ENCODE data around the gene ATP8B2. TPM values are rescaled to one million over a fixed set of nuclear protein-coding genes. Genes with fewer than 3 reads are reported as not detected.

Gene ATP8B2
- total and polyA plus RNA-seq, 7 donors, result 1.3 to 5.8 (median 3.6) TPM

DNA sequence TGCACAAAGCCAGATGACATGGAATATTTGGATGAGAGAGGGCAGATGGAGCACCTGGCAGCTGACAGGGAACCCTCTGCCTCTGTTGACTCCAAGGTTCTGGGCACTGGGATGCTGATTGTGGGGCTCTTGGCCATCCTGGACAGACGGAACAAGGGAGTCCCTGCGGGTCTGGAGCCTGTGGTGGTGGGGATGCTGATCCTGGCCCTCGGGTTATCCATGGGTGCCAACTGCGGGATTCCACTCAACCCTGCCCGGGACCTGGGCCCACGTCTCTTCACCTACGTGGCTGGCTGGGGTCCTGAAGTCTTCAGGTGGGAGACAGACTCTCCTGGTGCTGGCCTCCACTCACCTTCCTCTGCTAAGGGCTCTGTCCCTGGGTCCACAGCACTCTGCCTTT lies 1.8 kb upstream of the ATP8B2 start:
- no peak overlapping the region for H3K27ac ChIP-seq
- no peaks in the 10 kb centered on the region for H3K9me3 ChIP-seq
- no peak for ATAC-seq
- no peaks in the 10 kb centered on the region for H3K36me3 ChIP-seq (ENCODE audit: insufficient read depth in 1 of 2, low read depth in 1 of 2)
- TF ChIP-seq, protein P1, sequence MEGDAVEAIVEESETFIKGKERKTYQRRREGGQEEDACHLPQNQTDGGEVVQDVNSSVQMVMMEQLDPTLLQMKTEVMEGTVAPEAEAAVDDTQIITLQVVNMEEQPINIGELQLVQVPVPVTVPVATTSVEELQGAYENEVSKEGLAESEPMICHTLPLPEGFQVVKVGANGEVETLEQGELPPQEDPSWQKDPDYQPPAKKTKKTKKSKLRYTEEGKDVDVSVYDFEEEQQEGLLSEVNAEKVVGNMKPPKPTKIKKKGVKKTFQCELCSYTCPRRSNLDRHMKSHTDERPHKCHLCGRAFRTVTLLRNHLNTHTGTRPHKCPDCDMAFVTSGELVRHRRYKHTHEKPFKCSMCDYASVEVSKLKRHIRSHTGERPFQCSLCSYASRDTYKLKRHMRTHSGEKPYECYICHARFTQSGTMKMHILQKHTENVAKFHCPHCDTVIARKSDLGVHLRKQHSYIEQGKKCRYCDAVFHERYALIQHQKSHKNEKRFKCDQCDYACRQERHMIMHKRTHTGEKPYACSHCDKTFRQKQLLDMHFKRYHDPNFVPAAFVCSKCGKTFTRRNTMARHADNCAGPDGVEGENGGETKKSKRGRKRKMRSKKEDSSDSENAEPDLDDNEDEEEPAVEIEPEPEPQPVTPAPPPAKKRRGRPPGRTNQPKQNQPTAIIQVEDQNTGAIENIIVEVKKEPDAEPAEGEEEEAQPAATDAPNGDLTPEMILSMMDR (IDR thresholded peaks at IDR 0.05), result no peak
- intact Hi-C loops (cut with DNase I), result loop anchor here (5.0 to 10.0 kb wide), 3 partner anchors 64 to 221 kb away; no protein-coding TSS in a partner anchor
- peaks cover 0 to 50% (median 4%) of the 10 kb centered on the region in 3 donors for H3K27me3 ChIP-seq (ENCODE audit: insufficient read depth in 3 of 3, low read length in 2 of 3)
- WGBS, 3 donors, result 85 to 96% (median 88%) methylated on average over 4 to 7 of the region's 7 CpGs
- peaks cover 22% of the 10 kb centered on the region for H3K4me1 ChIP-seq
- no peak overlapping the region for H3K4me3 ChIP-seq
- DNase-seq, result no peak

- peak overlapping the region; percentile 64 for H3K4me3 ChIP-seq
- intact Hi-C loops (cut with DNase I), result loop anchor here (5.0 to 10.0 kb wide), 3 partner anchors 63 to 221 kb away; no protein-coding TSS in a partner anchor
- ATAC-seq, result no peak
- WGBS, 3 donors, result 29 to 47% (median 40%) methylated on average over 2 of the region's 2 CpGs
- no peaks in the 10 kb centered on the region for H3K9me3 ChIP-seq
- peaks cover 22% of the 10 kb centered on the region for H3K4me1 ChIP-seq
- H3K27me3 ChIP-seq (ENCODE audit: insufficient read depth in 3 of 3, low read length in 2 of 3), result peaks cover 0 to 47% (median 6%) of the 10 kb centered on the region in 3 donors
- DNase-seq, result no peak
- TF ChIP-seq, protein P1 (IDR thresholded peaks at IDR 0.05), result no peak
- no peak overlapping the region for H3K27ac ChIP-seq
- H3K36me3 ChIP-seq (ENCODE audit: insufficient read depth in 1 of 2, low read depth in 1 of 2), result no peaks in the 10 kb centered on the region
Observed at GRCh38 chr1:154324241-154324640, 1.1 kb upstream of the ATP8B2 start.

- DNase-seq (peak; percentile 56 to 76), ATAC-seq (peak; percentile 47 to 72 (median 58))
- Histone ChIP-seq H3K4me3 (peak overlapping the region; percentile 64), H3K27me3 (ENCODE audit: insufficient read depth in 3 of 3, low read length in 2 of 3) (peaks cover 0 to 47% (median 6%) of the 10 kb centered on the region in 3 donors), H3K9me3 (no peaks in the 10 kb centered on the region), H3K27ac (peak overlapping the region; percentile 54), H3K4me1 (peaks cover 22% of the 10 kb centered on the region), H3K36me3 (ENCODE audit: insufficient read depth in 1 of 2, low read depth in 1 of 2) (no peaks in the 10 kb centered on the region)
- TF ChIP-seq, protein P1 (IDR thresholded peaks at IDR 0.05), result peak; percentile 24
- intact Hi-C loops (cut with DNase I), result loop anchor here (10.0 kb wide), 2 partner anchors 119 to 219 kb away; no protein-coding TSS in a partner anchor
- 1% methylated on average over 27 to 63 of the region's 63 CpGs for WGBS, 3 donors
Observed at GRCh38 chr1:154325583-154326545, 539 bp downstream of the ATP8B2 start.

DNA sequence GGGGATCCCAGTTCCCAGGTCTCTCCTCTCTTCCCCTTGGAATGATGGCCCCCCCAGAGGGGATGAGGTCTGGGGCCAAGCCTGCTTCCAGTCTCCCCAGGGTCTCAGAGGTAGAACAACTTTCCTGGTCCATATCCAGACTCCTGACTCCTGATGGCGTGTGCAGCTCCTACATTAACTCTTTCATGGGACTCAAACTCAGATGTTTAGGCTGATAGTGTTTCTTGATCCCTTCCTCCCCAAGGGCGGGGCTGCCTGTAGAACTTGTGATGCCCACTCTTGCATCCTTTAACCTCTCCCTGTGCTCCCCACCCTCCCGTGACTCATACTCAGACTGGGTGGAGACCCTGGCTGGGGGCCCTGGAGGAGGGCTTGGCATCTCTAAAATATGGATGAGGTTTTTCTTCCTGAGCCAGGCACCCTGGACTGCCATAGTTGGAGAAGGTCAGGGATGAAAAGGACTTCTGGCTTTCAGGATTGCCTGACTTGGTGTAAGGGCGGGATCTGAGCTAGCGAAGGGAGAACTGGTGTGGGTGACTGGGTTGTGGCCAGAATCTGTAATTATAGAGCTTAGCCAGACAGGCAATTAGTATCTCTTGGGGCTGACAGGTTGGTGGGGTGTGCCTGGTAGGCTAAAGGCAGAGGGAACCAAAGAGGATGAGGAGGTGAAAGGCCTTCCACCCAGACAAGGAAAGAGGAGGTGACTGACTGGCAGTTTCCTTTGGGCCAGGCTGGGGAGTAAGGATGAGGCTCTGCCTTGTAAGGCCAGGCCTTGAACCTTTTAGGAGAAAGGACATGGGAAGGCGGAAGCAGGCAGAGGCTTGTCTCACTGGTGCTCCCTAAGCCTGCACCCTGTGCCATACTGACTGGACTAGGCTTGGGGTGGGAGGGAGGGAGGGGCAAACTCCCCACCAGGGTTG lies 1.5 kb downstream of the ATP8B2 start:
- H3K4me3 ChIP-seq, result peak overlapping the region; percentile 64
- intact Hi-C loops (cut with DNase I), result loop anchor here (10.0 kb wide), 2 partner anchors 118 to 218 kb away; no protein-coding TSS in a partner anchor
- H3K27ac ChIP-seq, result peak overlapping the region; percentile 54
- no peaks in the 10 kb centered on the region for H3K9me3 ChIP-seq
- ATAC-seq (peak in 2 of 4 donors; percentile 30 to 35), DNase-seq (peak; percentile 79 to 83)
- TF ChIP-seq, protein P1 (IDR thresholded peaks at IDR 0.05), result no peak
- peaks cover 0 to 47% (median 6%) of the 10 kb centered on the region in 3 donors for H3K27me3 ChIP-seq (ENCODE audit: insufficient read depth in 3 of 3, low read length in 2 of 3)
- 62 to 66% (median 63%) methylated on average over 6 of the region's 6 CpGs for whole genome bisulfite sequencing, 3 donors
- no peaks in the 10 kb centered on the region for H3K36me3 ChIP-seq (ENCODE audit: insufficient read depth in 1 of 2, low read depth in 1 of 2)
- peaks cover 22% of the 10 kb centered on the region for H3K4me1 ChIP-seq

Measured in psoas muscle (tissue), 8 donors.